Natural killer cell treated with Interleukin-12 subunit alpha and Interleukin-12 subunit beta and Interleukin-15 and Interleukin-18, amount 100 ng/mL, for 72 hours (primary cell): ENCODE results near the gene CYB561D1. TPM values are rescaled to one million over a fixed set of nuclear protein-coding genes. Genes with fewer than 3 reads are reported as not detected.

ENCODE experiments used
- ATAC-seq, 2 donors: fragments of 150-1000 bp; cut with Tn5 transposase in 1 of 2; sonication (Bioruptor Pico), chemical (Tn5 transposase) in 1 of 2; 2 replicates each; pipeline ENCODE4 v1.10.0; 2021
- DNase-seq: peaks from one replicate; pipeline ENCODE4 v3.0.0; 2022; ENCODE audit warnings: low spot score
- H3K27ac Mint-ChIP-seq, 2 donors: 1 replicate in 1 of 2; 2 replicates in 1 of 2; pipeline ENCODE4 v1.8.0; 2022; ENCODE audit warnings: mixed read lengths in 2 of 2, mild to moderate bottlenecking in 1 of 2, moderate library complexity in 1 of 2
- H3K27me3 Mint-ChIP-seq, 2 donors: 1 replicate in 1 of 2; 2 replicates in 1 of 2; pipeline ENCODE4 v1.8.0; 2022; ENCODE audit warnings: mixed read lengths in 2 of 2
- H3K36me3 Mint-ChIP-seq: one replicate; pipeline ENCODE4 v1.8.0; 2022; ENCODE audit warnings: mixed read lengths
- H3K4me1 Mint-ChIP-seq, 2 donors: 1 replicate in 1 of 2; 2 replicates in 1 of 2; pipeline ENCODE4 v1.8.0; 2022; ENCODE audit warnings: low read depth in 2 of 2, mixed read lengths in 2 of 2, mild to moderate bottlenecking in 1 of 2
- H3K4me3 Mint-ChIP-seq: one replicate; pipeline ENCODE4 v1.8.0; 2022; ENCODE audit warnings: mixed read lengths
- H3K9me3 Mint-ChIP-seq: 2 replicates; pipeline ENCODE4 v1.8.0; 2022; ENCODE audit warnings: mixed read lengths
- total RNA-seq, 2 donors: library from RNA; stranded (reverse); gene quantifications; one replicate each; pipeline ENCODE4 v1.2.3, GENCODE V29; 2022

CYB561D1 gene
- total RNA-seq, 2 donors from 2014 or later, result 13.1 to 18.7 TPM

DNA sequence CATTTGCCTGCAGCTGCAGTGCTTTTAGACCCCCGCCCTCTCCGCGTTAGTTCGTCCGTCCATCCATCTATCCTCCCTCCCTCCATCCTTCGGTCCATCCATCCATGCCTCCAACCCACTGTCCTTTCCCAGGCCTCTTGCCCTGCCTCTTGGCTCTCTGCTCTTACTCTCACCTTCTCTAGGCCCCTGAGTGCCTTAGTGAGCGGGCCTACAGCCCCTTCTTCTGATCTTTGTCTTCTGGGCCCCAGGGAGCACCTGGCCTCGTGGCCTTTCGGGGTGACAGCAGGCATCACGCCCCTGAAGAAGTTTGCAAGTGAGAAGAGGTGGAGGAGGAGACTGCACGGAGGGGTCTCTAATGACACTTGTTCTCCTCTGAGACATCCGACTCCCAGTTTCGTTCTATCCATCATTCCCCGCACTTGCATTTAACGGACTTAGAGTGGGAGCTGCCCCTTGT, 9.3 kb upstream of the CYB561D1 start:
- ATAC-seq (no peak), DNase-seq (no peak)
- H3K27me3 Mint-ChIP-seq, result peaks cover 12 to 14% of the 10 kb centered on the region in 2 donors
- peak overlapping the region; percentile 86 to 87 for H3K27ac Mint-ChIP-seq
- H3K36me3 Mint-ChIP-seq, result no peaks in the 10 kb centered on the region
- peaks cover 28 to 32% of the 10 kb centered on the region in 2 donors for H3K4me1 Mint-ChIP-seq
- H3K9me3 Mint-ChIP-seq, result no peaks in the 10 kb centered on the region
- H3K4me3 Mint-ChIP-seq, result peak overlapping the region; percentile 98

DNA sequence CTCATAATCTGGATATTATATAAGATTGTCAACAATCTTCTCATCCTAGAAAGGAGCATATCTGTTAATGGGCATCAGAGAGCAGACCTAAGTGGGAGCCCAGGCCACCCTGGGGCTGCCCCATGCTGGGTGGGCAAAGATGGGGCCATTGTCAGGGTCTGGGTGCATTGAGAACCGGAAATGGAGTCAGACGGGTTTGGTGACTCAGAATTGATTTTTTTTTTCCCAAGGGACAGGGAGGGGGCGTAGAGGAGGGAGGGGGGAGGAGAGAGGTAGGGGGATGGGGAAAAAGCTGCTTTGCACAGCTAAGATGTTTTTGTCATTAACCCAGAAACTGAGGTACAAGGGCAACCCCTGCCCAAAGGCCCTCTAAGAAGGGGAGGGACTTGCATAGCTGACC, 8.9 kb upstream of the CYB561D1 start:
- Mint-ChIP-seq H3K27me3 (peaks cover 8 to 11% of the 10 kb centered on the region in 2 donors), H3K4me1 (peaks cover 27 to 30% of the 10 kb centered on the region in 2 donors), H3K27ac (peak overlapping the region; percentile 86 to 87), H3K4me3 (peak overlapping the region; percentile 98), H3K9me3 (no peaks in the 10 kb centered on the region), H3K36me3 (no peaks in the 10 kb centered on the region)
- DNase-seq (no peak), ATAC-seq (no peak)

DNA sequence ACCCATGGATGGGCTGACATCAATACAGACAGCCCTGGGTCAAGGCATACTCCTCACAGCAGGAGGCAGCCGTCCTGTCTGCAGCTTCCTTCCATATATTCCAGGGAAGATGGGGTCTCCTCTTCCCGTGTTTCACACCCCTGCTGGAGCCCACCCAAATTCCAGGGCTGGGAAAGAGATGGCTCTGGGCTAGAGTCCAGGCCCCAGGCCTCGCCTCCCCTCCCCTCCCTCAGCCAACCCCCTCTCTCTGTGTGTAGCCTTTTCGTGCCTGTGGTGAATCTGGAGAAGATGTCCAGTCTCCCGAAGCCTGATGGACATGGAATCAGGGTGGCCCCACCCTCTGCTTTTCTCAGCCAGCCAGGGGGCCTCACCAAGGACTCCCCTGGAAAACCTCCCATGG, 6.6 kb upstream of the CYB561D1 start:
- no peaks in the 10 kb centered on the region for H3K27me3 Mint-ChIP-seq
- H3K27ac Mint-ChIP-seq, result no peak overlapping the region
- ATAC-seq (no peak), DNase-seq (no peak)
- no peaks in the 10 kb centered on the region for H3K9me3 Mint-ChIP-seq
- peaks cover 30 to 32% of the 10 kb centered on the region in 2 donors for H3K4me1 Mint-ChIP-seq
- H3K36me3 Mint-ChIP-seq, result no peaks in the 10 kb centered on the region
- no peak overlapping the region for H3K4me3 Mint-ChIP-seq

DNA sequence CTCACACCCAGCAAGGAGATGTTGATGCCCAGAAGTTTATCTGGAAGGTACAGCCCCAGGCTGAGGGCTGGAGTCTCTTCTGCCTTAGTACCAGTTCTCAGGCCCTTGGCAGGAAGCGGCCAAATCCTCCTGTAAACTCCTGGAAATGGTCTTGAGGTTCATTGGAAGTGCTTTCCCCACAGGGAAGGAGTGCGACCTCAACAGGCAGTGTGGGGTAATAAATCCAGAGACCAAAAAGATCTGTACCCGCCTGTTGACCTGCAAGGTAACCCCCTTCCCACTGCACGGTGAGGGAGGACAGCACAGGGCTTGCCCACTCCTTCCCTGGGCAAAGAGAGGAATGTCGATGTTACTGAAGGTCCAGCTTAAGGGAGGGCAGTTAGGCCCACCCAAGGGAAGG, 5.7 kb upstream of the CYB561D1 start:
- DNase-seq (no peak), ATAC-seq (no peak)
- Mint-ChIP-seq H3K36me3 (no peaks in the 10 kb centered on the region), H3K4me3 (no peak overlapping the region), H3K27me3 (no peaks in the 10 kb centered on the region), H3K27ac (no peak overlapping the region), H3K9me3 (no peaks in the 10 kb centered on the region), H3K4me1 (peaks cover 21 to 23% of the 10 kb centered on the region in 2 donors)

DNA sequence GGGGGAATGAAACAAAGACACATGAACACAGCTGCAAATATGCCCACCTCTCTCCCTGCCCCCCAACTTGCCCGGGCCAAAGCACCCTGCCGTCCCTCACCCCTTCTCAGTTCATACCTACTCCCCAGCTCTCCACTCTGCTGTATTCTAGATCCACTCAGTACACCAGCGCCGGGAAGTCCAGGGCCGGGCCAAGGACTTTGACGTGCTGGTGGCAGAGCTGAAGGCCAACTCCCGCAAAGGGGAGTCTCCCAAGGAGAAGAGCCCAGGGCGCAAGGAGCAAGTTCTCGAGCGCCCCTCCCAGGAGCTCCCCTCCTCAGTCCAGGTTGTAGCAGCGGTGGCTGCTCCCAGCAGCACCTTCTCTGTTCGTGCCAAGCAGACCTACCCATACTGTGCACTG, 5.2 kb upstream of the CYB561D1 start:
- ATAC-seq (no peak), DNase-seq (no peak)
- Mint-ChIP-seq H3K27ac (no peak overlapping the region), H3K4me3 (no peak overlapping the region), H3K9me3 (no peaks in the 10 kb centered on the region), H3K4me1 (peaks cover 17 to 19% of the 10 kb centered on the region in 2 donors), H3K36me3 (no peaks in the 10 kb centered on the region), H3K27me3 (no peaks in the 10 kb centered on the region)

DNA sequence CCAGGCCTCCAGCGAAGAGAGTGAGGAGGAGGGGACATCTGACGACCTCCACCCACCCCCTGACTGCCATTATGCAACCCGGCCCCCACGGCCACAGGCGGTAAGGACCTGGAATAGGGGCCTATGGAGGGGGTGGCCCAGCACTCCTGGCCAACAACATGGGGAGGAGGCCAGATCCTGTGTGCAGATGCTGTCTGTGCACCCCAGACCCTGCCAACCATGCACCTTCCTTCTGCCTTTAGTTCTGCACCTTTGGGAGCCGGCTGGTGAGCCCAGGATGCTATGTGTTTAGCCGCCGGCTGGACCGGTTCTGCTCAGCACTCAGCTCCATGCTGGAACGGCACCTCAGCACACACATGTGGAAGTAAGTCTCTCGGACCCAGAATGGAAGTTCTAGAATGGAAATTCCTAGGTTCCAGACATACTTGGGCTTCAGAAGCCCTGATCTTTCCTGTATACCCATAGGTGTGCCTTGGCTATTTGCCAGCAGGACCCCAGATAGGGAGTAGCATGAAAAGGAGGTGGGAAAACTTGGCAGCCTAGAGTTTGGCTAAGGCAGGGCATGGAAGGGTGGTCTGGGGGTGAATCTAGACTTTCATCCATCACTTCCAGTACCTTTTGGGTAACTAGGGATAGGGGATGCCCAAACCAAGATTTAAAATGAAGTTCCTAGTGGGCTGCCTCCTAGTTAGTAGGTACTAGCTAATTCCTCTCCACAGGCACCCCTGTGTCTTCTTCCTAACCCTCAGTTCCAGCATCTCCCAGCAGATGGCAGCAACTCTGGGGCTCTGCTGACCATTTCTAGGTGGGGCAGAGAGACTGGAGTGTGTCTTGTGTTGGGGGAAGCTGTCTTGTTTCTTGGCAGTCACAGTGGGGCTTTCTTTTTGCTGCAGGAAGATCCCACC, 3.6 kb upstream of the CYB561D1 start:
- H3K4me3 Mint-ChIP-seq, result no peak overlapping the region
- no peaks in the 10 kb centered on the region for H3K27me3 Mint-ChIP-seq
- no peak overlapping the region for H3K27ac Mint-ChIP-seq
- no peaks in the 10 kb centered on the region for H3K9me3 Mint-ChIP-seq
- H3K36me3 Mint-ChIP-seq, result no peaks in the 10 kb centered on the region
- no peak for DNase-seq
- no peak for ATAC-seq
- H3K4me1 Mint-ChIP-seq, result peaks cover 11 to 16% of the 10 kb centered on the region in 2 donors

DNA sequence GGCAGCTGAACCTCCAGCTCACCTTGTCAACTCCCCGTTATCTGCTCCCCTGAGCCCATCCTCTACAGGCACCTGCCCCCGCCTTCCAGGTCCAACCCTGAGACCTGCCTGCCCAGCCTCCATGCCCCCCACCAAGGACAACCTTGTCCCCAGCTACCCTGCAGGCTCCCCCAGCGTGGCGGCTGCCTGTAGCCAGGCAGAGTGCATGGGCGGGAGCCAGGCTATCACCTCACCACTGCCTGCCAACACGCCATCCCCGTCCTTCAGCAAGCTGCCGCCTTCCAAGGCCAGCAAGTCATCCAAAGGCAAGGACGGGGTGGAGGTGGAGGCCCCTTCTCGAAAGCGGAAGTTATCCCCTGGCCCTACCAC, 3.0 kb upstream of the CYB561D1 start:
- peaks cover under 1% of the 10 kb centered on the region for H3K36me3 Mint-ChIP-seq
- ATAC-seq, result no peak

DNA sequence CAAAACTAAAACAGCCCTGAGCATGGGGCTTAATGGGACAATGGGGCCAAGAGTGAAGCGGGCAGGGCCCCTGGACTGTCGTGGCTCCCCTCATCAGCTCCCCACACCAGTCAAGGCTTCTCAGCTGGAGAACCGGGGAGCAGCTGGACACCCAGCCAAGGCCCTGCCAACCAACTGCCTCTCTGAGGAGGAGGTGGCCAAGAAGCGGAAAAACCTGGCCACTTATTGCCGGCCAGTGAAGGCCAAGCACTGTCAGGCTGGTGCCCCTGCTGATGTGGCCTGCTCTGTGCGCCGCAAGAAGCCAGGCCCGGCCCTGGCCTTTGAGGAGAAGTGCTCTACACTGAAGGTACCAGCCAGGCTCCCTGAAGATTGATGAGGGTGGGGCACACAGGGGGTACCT, 2.5 kb upstream of the CYB561D1 start:
- Mint-ChIP-seq H3K27ac (no peak overlapping the region), H3K27me3 (no peaks in the 10 kb centered on the region), H3K4me1 (peaks cover 19 to 23% of the 10 kb centered on the region in 2 donors), H3K36me3 (peaks cover 5% of the 10 kb centered on the region), H3K4me3 (no peak overlapping the region), H3K9me3 (no peaks in the 10 kb centered on the region)
- DNase-seq (no peak), ATAC-seq (no peak)

More for the DNA sequence above, 3.0 kb upstream of the CYB561D1 start:
- H3K27ac Mint-ChIP-seq, result no peak overlapping the region
- no peak for DNase-seq
- no peaks in the 10 kb centered on the region for H3K9me3 Mint-ChIP-seq
- H3K4me1 Mint-ChIP-seq, result peaks cover 14 to 18% of the 10 kb centered on the region in 2 donors
- no peak overlapping the region for H3K4me3 Mint-ChIP-seq
- H3K27me3 Mint-ChIP-seq, result no peaks in the 10 kb centered on the region

DNA sequence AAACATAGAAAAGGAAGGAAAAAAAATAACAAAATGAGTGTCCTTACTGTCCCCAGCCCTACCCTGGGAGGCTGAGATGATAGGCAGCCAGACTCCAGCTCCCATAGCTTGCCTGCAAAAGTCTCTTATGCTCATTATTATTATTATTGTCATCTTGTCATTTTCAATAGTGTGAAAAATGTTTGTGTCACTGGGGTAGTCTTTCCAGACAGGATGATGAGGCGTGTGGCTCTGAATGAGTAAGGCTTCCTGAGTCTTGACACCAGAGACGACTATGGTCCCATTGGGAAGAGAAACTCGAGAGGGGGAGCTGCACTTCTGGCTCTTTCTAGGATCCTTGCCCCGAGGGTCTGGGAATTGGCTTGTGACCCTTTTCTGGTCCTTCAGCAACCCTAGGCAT, 1.1 kb upstream of the CYB561D1 start:
- no peak for DNase-seq
- no peak overlapping the region for H3K27ac Mint-ChIP-seq
- H3K4me3 Mint-ChIP-seq, result no peak overlapping the region
- H3K27me3 Mint-ChIP-seq, result no peaks in the 10 kb centered on the region
- H3K36me3 Mint-ChIP-seq, result peaks cover 7% of the 10 kb centered on the region
- no peak for ATAC-seq
- H3K9me3 Mint-ChIP-seq, result no peaks in the 10 kb centered on the region
- peaks cover 21 to 24% of the 10 kb centered on the region in 2 donors for H3K4me1 Mint-ChIP-seq

DNA sequence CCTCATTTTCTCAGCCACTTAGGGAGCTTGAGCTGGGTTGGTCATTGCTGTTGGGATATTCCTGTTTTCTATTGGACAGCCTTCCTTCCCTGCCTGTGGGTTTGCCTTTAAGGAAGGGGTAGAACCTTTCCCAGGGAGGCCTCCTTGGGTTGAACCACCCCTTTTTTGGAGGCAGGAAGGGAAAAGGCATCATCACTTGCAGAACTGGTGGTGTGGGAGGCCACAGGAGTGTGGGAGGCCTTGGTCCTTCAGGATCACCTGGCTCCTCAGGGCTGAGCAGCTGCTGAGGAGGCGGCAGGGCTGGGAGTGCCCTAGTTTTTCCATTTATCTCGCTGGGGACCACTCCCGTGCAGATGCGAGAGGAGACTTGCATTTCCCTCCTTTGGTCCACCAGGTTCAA, 667 bp upstream of the CYB561D1 start:
- ATAC-seq (no peak), DNase-seq (no peak)
- no peaks in the 10 kb centered on the region for H3K27me3 Mint-ChIP-seq
- H3K27ac Mint-ChIP-seq, result no peak overlapping the region
- peaks cover 21 to 24% of the 10 kb centered on the region in 2 donors for H3K4me1 Mint-ChIP-seq
- H3K36me3 Mint-ChIP-seq, result peaks cover 7% of the 10 kb centered on the region
- H3K4me3 Mint-ChIP-seq, result peak overlapping the region; percentile 94
- no peaks in the 10 kb centered on the region for H3K9me3 Mint-ChIP-seq

DNA sequence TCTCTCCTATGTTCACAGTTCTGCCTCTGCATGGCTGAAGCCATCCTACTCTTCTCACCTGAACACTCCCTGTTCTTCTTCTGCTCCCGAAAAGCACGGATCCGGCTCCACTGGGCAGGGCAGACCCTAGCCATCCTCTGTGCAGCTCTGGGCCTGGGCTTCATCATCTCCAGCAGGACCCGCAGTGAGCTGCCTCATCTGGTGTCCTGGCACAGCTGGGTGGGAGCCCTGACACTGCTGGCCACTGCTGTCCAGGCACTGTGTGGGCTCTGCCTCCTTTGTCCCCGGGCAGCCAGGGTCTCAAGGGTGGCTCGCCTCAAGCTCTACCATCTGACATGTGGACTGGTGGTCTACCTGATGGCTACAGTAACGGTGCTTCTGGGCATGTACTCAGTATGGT, 1.8 kb downstream of the CYB561D1 start:
- no peak for ATAC-seq
- Mint-ChIP-seq H3K27me3 (no peaks in the 10 kb centered on the region), H3K36me3 (peaks cover 7% of the 10 kb centered on the region), H3K9me3 (no peaks in the 10 kb centered on the region), H3K27ac (peak overlapping the region in 1 of 2 donors; percentile 86), H3K4me1 (peaks cover 21 to 33% of the 10 kb centered on the region in 2 donors), H3K4me3 (peak overlapping the region; percentile 94)
- no peak for DNase-seq

DNA sequence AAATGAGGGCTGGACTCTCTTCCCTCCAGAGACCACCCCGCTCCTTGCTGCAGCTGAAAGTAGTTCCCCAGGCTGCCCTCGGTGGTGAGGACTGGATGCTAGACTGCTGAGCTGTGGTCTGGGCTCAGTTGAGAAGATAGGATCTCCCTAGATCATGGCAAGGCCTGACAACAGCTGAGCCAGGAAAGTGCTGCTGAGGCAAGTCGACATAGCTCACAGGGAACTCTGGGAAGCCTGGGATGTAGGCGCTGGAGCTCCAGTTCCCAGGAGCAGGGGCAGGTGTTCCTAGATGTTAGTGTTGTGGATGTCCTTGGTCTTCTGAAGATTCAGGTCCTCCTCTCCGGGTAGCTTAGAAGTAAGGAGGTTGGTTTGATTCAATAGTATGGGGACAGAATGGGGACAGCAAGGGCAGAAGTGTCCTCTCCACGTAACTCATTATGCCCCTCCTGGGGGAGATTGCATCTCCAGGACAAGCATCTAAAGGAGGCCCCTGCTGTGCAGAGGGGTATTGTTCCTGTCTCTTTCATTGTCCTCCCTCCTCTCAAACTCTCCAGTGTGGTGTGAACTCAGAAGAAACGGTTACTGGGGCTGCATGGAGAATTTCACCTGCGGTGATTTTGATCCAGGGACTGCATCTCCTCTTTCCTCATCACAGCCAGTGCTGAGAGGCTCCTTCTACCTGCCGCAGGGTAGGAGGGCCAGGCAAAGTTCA, 3.7 kb downstream of the CYB561D1 start:
- no peak overlapping the region for H3K4me3 Mint-ChIP-seq
- H3K36me3 Mint-ChIP-seq, result peaks cover 7% of the 10 kb centered on the region
- no peaks in the 10 kb centered on the region for H3K9me3 Mint-ChIP-seq
- no peaks in the 10 kb centered on the region for H3K27me3 Mint-ChIP-seq
- DNase-seq (no peak), ATAC-seq (no peak)
- H3K4me1 Mint-ChIP-seq, result peaks cover 33 to 51% of the 10 kb centered on the region in 2 donors
- peak overlapping the region in 1 of 2 donors; percentile 21 for H3K27ac Mint-ChIP-seq

DNA sequence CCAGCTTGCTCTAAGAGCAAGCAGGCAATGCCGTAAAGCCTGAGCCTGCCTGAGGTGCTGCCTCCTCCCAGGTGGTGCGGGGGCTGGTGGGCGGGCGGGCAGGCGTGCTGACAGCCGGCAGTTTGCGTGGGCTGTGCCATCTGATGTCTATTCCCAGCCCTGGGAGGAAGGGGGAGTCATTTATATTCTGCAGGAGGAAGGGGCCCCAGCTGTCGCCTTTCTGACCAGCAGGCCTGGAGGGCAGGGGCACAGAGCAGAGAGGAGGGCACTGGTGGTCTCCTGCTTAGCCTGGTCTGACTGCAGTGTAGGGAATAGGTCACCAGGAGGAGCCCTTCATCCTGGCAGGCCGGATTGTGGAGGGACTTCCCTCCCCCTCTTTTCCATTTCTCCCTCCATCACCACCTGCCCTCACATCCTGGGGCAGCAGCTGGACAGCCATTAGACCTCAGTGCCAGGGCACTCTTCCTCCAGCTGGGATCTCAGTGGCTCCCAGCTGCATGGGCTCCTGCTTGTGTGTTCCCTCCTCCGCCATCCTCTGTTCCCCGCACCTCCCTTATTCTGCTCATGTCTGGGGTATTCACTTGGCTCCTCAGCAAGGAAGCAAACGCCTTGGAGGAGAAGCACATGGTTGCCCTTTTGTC, 4.4 kb downstream of the CYB561D1 start:
- no peaks in the 10 kb centered on the region for H3K27me3 Mint-ChIP-seq
- peaks cover 38 to 56% of the 10 kb centered on the region in 2 donors for H3K4me1 Mint-ChIP-seq
- H3K36me3 Mint-ChIP-seq, result peaks cover 7% of the 10 kb centered on the region
- ATAC-seq (no peak), DNase-seq (no peak)
- no peak overlapping the region for H3K4me3 Mint-ChIP-seq
- H3K9me3 Mint-ChIP-seq, result no peaks in the 10 kb centered on the region
- no peak overlapping the region for H3K27ac Mint-ChIP-seq

DNA sequence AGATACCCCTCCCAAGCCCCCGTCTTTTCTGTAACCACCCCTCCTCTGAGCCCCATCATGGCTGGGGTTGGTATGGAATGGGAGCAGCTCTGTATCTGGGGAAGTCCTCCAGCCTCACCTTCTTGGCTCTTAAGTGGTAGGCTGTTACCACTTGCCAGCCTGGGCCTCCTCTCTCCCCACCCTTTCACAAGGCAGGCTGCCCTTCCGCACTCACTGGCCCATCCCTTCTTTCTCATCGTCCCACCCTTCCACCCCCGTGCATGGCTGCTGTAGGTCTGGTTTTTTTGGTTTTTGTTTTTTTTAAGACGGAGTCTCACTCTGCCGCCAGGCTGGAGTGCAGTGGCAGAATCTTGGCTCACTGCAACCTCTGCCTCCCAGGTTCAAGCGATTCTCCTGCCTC, 5.2 kb downstream of the CYB561D1 start:
- Mint-ChIP-seq H3K4me1 (peaks cover 38 to 57% of the 10 kb centered on the region in 2 donors), H3K27ac (peak overlapping the region in 1 of 2 donors; percentile 28)
- DNase-seq, result no peak

More for the DNA sequence above, 5.2 kb downstream of the CYB561D1 start:
- H3K9me3 Mint-ChIP-seq, result no peaks in the 10 kb centered on the region
- peaks cover 7% of the 10 kb centered on the region for H3K36me3 Mint-ChIP-seq
- ATAC-seq, result no peak
- H3K4me3 Mint-ChIP-seq, result no peak overlapping the region
- no peaks in the 10 kb centered on the region for H3K27me3 Mint-ChIP-seq
